ENCODE measurements around the gene NNMT. TPM values are rescaled to one million over a fixed set of nuclear protein-coding genes. Genes with fewer than 3 reads are reported as not detected.

The NNMT gene
- total and polyA plus RNA-seq, 4 donors, result 405 to 1,814 (median 730) TPM

DNA sequence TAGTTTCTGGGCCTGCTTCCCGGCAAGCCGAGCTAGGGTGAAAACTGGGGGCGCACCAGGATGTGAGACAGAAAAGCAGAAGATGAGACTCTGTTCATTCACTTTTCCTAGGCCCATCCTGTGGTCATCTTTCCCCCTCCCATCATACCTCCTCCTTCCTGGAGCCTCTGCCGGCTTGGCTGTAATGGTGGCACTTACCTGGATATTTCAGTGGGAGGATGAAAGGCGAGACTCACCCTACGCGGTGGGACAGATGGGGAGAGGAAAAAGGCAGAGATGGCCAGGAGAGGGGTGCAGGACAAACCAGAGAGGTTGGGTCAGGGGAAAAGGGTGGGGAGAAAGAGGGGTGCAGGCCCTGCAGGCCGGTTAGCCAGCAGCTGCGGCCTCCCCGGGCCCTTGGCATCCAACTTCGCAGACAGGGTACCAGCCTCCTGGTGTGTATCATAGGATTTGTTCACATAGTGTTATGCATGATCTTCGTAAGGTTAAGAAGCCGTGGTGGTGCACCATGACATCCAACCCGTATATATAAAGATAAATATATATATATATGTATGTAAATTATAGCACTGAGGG lies 41.5 kb upstream of the NNMT start:
- no peak overlapping the region for H3K27ac ChIP-seq (ENCODE audit: low read depth in 1 of 2, low read length in 2 of 2)

DNA sequence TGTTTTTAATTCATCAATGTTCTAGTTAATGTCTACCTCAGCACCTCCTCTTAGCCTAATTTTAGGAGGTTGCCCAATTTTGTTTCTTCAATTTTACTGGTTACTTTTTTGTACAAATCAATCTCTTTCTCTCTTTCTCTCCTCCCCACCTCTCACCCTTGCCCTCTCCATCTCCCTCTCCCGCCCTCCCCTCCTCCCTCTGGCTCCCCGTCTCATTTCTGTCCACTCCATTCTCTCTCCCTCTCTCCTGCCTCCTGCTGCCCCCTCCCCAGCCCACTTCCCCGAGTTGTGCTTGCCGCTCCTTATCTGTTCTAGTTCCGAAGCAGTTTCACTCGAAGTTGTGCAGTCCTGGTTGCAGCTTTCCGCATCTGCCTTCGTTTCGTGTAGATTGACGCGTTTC lies 40.9 kb upstream of the NNMT start:
- 83 to 86% methylated on average over 11 of the region's 11 CpGs for whole genome bisulfite sequencing, 2 donors
- intact Hi-C loops (cut with DNase I), result loop anchor here (5.0 kb wide), 2 partner anchors 58 to 193 kb away; no protein-coding TSS in a partner anchor
- H3K27ac ChIP-seq (ENCODE audit: low read depth in 1 of 2, low read length in 2 of 2), result no peak overlapping the region
- H3K36me3 ChIP-seq (ENCODE audit: control insufficient read depth in 1 of 2, insufficient read depth in 2 of 2, low read length in 1 of 2), result peaks cover 0 to under 1% of the 10 kb centered on the region in 2 donors
- DNase-seq (no peak), ATAC-seq (ENCODE audit: low FRiP score) (no peak)
- H3K4me3 ChIP-seq (ENCODE audit: low read length in 2 of 2), result no peak overlapping the region
- H3K9me3 ChIP-seq (ENCODE audit: control insufficient read depth, low read length), result no peaks in the 10 kb centered on the region
- no peaks in the 10 kb centered on the region for H3K27me3 ChIP-seq (ENCODE audit: control insufficient read depth in 1 of 2, insufficient read depth in 2 of 2, low read length in 1 of 2)
- H3K4me1 ChIP-seq (ENCODE audit: control insufficient read depth in 1 of 2, insufficient read depth in 2 of 2, low read length in 2 of 2), result peaks cover 0 to 8% of the 10 kb centered on the region in 2 donors

More for the DNA sequence above, 41.5 kb upstream of the NNMT start:
- Histone ChIP-seq H3K36me3 (ENCODE audit: control insufficient read depth in 1 of 2, insufficient read depth in 2 of 2, low read length in 1 of 2) (peaks cover 0 to 3% of the 10 kb centered on the region in 2 donors), H3K4me1 (ENCODE audit: control insufficient read depth in 1 of 2, insufficient read depth in 2 of 2, low read length in 2 of 2) (peaks cover 0 to 8% of the 10 kb centered on the region in 2 donors), H3K27me3 (ENCODE audit: control insufficient read depth in 1 of 2, insufficient read depth in 2 of 2, low read length in 1 of 2) (no peaks in the 10 kb centered on the region), H3K9me3 (ENCODE audit: control insufficient read depth, low read length) (no peaks in the 10 kb centered on the region), H3K4me3 (ENCODE audit: low read length in 2 of 2) (no peak overlapping the region)
- intact Hi-C loops (cut with DNase I), result loop anchor here (5.0 kb wide), 2 partner anchors 57 to 192 kb away; no protein-coding TSS in a partner anchor
- DNase-seq (no peak), ATAC-seq (ENCODE audit: low FRiP score) (no peak)
- 89% methylated on average over 14 of the region's 14 CpGs for WGBS, 2 donors

DNA sequence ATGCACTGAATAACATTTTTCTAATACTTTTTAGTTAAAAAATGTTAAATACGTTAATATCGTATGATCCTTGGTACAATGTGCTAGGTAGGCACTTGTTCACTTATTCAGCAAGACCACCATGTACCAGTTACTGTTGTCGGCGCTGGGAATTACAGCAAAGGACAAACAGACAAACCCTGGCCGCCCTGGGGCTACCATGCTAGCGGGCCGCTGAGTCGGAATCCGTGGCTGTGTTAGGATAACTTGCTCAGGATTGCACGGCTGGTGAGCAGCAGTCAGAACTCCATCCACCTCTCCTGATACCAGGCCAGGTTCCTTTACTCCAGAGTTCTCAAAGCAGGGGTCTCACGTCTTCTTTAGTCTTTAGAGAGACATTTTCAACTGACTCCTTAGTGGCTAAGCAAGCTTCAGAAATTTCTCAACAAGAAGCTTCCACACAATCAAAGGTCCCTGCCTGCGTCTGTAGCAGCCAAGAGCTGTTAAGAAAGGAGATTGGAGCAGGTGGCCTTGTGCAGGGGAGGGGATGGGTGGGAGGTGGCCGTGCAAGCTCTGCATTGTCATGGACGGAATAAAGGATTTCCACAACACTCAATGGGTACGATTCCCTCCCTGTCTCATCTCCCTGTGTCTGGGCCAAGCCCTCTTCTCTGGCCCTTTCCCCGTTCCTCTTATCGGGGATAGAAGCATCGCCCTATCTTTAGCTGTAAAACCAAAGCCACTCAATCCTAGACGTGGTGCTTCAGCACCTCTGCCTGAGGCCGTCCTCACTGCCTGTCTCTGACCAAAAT lies 39.8 kb upstream of the NNMT start:
- no peak for ATAC-seq (ENCODE audit: low FRiP score)
- Histone ChIP-seq H3K4me1 (ENCODE audit: control insufficient read depth in 1 of 2, insufficient read depth in 2 of 2, low read length in 2 of 2) (peaks cover 0 to 8% of the 10 kb centered on the region in 2 donors), H3K36me3 (ENCODE audit: control insufficient read depth in 1 of 2, insufficient read depth in 2 of 2, low read length in 1 of 2) (no peaks in the 10 kb centered on the region), H3K9me3 (ENCODE audit: control insufficient read depth, low read length) (no peaks in the 10 kb centered on the region), H3K27ac (ENCODE audit: low read depth in 1 of 2, low read length in 2 of 2) (peak overlapping the region; percentile 1 to 19), H3K27me3 (ENCODE audit: control insufficient read depth in 1 of 2, insufficient read depth in 2 of 2, low read length in 1 of 2) (no peaks in the 10 kb centered on the region), H3K4me3 (ENCODE audit: low read length in 2 of 2) (no peak overlapping the region)
- 76 to 78% methylated on average over 20 of the region's 20 CpGs for WGBS, 2 donors
- DNase-seq, result no peak
- intact Hi-C loops (cut with DNase I), result loop anchor here (5.0 kb wide), 2 partner anchors 59 to 194 kb away; no protein-coding TSS in a partner anchor

DNA sequence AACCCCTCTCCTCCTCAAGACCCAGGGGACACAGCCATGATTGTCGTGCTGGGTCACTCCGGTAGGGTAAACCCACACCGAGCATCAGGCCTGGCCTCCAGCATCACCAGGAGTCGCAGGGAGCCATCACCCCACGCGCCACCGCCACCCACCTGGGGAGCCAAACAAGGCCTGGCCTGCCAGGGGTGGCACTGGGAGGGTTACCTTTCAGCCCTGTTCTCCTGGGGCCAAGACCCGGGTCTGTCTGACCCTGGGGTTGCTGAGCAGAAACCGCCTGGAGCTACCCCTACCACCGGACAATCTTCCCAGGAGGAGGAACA lies 39.3 kb upstream of the NNMT start:
- 61 to 63% methylated on average over 10 of the region's 10 CpGs for WGBS, 2 donors
- Histone ChIP-seq H3K27me3 (ENCODE audit: control insufficient read depth in 1 of 2, insufficient read depth in 2 of 2, low read length in 1 of 2) (no peaks in the 10 kb centered on the region), H3K27ac (ENCODE audit: low read depth in 1 of 2, low read length in 2 of 2) (peak overlapping the region; percentile 1 to 19), H3K4me1 (ENCODE audit: control insufficient read depth in 1 of 2, insufficient read depth in 2 of 2, low read length in 2 of 2) (peaks cover 0 to 8% of the 10 kb centered on the region in 2 donors), H3K9me3 (ENCODE audit: control insufficient read depth, low read length) (no peaks in the 10 kb centered on the region), H3K4me3 (ENCODE audit: low read length in 2 of 2) (no peak overlapping the region), H3K36me3 (ENCODE audit: control insufficient read depth in 1 of 2, insufficient read depth in 2 of 2, low read length in 1 of 2) (no peaks in the 10 kb centered on the region)
- intact Hi-C loops (cut with DNase I), result loop anchor here (5.0 kb wide), 2 partner anchors 60 to 195 kb away; no protein-coding TSS in a partner anchor
- DNase-seq (no peak), ATAC-seq (ENCODE audit: low FRiP score) (no peak)

DNA sequence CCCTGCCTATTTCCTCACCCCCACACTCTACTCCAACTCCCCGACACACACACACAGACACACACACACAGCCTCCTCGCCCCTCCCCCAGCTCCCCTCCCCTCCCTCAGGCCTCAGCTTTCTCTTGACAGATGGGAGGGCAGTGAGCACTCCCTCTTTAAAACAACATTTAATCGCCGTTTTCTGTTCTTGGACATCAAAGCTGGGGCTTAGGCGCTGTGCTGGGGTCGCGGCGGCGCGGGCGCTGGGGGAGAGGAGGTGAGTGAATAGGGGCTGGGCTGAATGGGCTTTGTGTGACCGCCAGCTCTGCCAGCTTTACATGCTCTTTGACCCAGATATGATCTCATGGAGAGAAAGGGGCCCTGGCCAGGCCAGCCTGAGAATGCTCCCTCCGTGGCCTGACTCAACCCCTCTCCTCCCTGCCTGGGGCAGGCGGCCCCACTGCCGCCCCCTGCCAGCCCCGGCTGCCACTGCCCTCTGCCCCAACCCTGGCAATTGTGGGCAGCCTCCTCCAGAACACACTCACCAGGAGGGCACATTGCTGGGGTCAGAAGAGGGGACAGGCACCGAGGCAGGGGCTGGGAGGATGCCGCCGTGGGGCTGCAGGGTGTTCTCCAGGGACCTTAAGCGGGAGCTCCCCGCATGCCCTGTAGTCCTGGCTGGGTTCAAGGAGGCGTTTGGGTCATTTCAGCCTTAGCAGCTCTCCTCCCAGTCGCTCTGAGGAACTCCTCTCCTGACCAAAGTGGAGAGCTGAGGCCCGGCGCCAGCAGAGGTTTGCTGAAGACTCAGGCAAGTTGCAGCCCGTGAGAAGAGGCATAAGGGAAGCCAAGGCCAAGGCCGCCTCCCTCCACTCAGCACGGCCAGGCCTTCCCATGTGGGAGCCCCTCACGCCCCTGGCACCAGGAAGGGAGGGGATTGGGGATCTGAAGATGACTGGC lies 38.3 kb upstream of the NNMT start:
- intact Hi-C loops (cut with DNase I), result loop anchor here (5.0 kb wide), 2 partner anchors 61 to 196 kb away; no protein-coding TSS in a partner anchor
- peak; percentile 66 to 87 for DNase-seq
- Histone ChIP-seq H3K36me3 (ENCODE audit: control insufficient read depth in 1 of 2, insufficient read depth in 2 of 2, low read length in 1 of 2) (no peaks in the 10 kb centered on the region), H3K27me3 (ENCODE audit: control insufficient read depth in 1 of 2, insufficient read depth in 2 of 2, low read length in 1 of 2) (no peaks in the 10 kb centered on the region), H3K4me3 (ENCODE audit: low read length in 2 of 2) (no peak overlapping the region), H3K27ac (ENCODE audit: low read depth in 1 of 2, low read length in 2 of 2) (peak overlapping the region; percentile 45 to 68), H3K9me3 (ENCODE audit: control insufficient read depth, low read length) (no peaks in the 10 kb centered on the region), H3K4me1 (ENCODE audit: control insufficient read depth in 1 of 2, insufficient read depth in 2 of 2, low read length in 2 of 2) (peaks cover 0 to 8% of the 10 kb centered on the region in 2 donors)
- 8 to 11% methylated on average over 27 to 29 of the region's 29 CpGs for WGBS, 2 donors
- ATAC-seq (ENCODE audit: low FRiP score), result peak; percentile 47

DNA sequence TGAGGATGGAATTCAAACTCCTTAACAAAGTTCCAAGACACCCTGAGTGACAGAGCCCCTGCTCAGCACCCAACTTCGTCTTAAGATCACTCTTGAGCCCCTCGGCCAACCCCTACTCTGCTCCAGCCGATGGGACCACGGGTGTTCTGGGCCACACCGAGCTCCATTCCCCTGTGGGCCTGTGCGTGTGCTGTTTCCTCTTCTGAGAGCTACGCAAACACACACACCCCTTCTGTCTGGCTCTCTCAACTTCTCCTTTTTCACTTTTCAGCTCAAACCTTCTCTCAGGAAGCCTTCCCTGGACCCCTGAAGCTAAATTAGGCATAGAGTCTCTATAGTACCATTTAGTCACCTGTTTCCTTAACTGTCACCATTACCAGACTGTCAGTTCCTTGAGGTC lies 37.5 kb upstream of the NNMT start:
- peaks cover 0 to 8% of the 10 kb centered on the region in 2 donors for H3K4me1 ChIP-seq (ENCODE audit: control insufficient read depth in 1 of 2, insufficient read depth in 2 of 2, low read length in 2 of 2)
- no peak overlapping the region for H3K4me3 ChIP-seq (ENCODE audit: low read length in 2 of 2)
- no peaks in the 10 kb centered on the region for H3K36me3 ChIP-seq (ENCODE audit: control insufficient read depth in 1 of 2, insufficient read depth in 2 of 2, low read length in 1 of 2)
- no peaks in the 10 kb centered on the region for H3K27me3 ChIP-seq (ENCODE audit: control insufficient read depth in 1 of 2, insufficient read depth in 2 of 2, low read length in 1 of 2)
- ATAC-seq (ENCODE audit: low FRiP score) (no peak), DNase-seq (no peak)
- no peak overlapping the region for H3K27ac ChIP-seq (ENCODE audit: low read depth in 1 of 2, low read length in 2 of 2)
- no peaks in the 10 kb centered on the region for H3K9me3 ChIP-seq (ENCODE audit: control insufficient read depth, low read length)
- whole genome bisulfite sequencing, 2 donors, result 60 to 62% methylated on average over 7 of the region's 7 CpGs
- intact Hi-C loops (cut with DNase I), result loop anchor here (5.0 kb wide), 2 partner anchors 61 to 196 kb away; no protein-coding TSS in a partner anchor

DNA sequence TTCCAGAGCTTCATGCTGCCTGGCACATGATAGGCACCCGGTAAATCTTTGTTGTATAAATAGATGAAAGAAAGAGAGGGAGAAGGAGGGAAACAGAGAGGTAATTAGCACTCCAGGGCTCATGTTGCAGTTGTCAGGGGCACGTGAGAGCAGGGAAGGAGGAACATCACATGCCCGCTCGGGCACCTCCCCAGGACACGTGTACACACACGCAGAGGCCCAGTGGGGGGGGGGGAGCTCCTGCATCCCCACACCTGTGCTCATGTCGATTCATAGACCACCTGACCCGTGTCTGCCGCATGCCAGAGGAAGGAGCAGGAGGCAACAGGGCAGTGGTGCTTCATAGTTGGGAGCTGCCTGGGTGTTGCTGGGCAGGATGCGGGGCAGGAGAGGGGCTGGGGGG lies 37.1 kb upstream of the NNMT start:
- peak in 1 of 2 donors; percentile 53 for DNase-seq
- Histone ChIP-seq H3K4me3 (ENCODE audit: low read length in 2 of 2) (no peak overlapping the region), H3K27me3 (ENCODE audit: control insufficient read depth in 1 of 2, insufficient read depth in 2 of 2, low read length in 1 of 2) (no peaks in the 10 kb centered on the region), H3K4me1 (ENCODE audit: control insufficient read depth in 1 of 2, insufficient read depth in 2 of 2, low read length in 2 of 2) (peaks cover 0 to 8% of the 10 kb centered on the region in 2 donors), H3K27ac (ENCODE audit: low read depth in 1 of 2, low read length in 2 of 2) (no peak overlapping the region), H3K9me3 (ENCODE audit: control insufficient read depth, low read length) (no peaks in the 10 kb centered on the region), H3K36me3 (ENCODE audit: control insufficient read depth in 1 of 2, insufficient read depth in 2 of 2, low read length in 1 of 2) (no peaks in the 10 kb centered on the region)
- intact Hi-C loops (cut with DNase I), result loop anchor here (5.0 kb wide), 2 partner anchors 62 to 197 kb away; no protein-coding TSS in a partner anchor
- ATAC-seq (ENCODE audit: low FRiP score), result peak; percentile 0
- WGBS, 2 donors, result 42 to 54% methylated on average over 9 to 10 of the region's 10 CpGs

DNA sequence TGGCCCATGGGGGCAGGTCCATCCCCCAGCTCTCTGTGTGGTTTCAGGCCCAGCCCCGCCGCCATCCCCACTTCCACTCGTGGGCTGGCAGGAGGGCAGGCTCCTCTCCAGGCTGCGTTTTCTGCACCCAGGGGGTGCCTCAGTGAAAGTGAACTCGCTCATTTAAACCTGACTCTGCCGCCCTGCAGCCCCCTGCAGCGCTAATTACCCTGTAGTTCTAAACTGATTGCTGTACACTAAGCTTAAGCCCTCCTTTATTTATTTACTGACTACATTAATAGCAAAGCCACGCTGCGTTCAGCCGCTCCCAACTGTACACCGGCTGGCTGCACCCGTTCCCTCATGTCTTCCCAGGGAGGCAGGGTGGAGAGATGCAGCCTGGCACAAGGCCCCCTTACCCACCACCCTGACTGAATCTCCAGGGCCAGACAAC lies 36.6 kb upstream of the NNMT start:
- intact Hi-C loops (cut with DNase I), result loop anchor here (5.0 kb wide), 2 partner anchors 62 to 197 kb away; no protein-coding TSS in a partner anchor
- Histone ChIP-seq H3K36me3 (ENCODE audit: control insufficient read depth in 1 of 2, insufficient read depth in 2 of 2, low read length in 1 of 2) (no peaks in the 10 kb centered on the region), H3K4me3 (ENCODE audit: low read length in 2 of 2) (no peak overlapping the region), H3K27me3 (ENCODE audit: control insufficient read depth in 1 of 2, insufficient read depth in 2 of 2, low read length in 1 of 2) (no peaks in the 10 kb centered on the region), H3K27ac (ENCODE audit: low read depth in 1 of 2, low read length in 2 of 2) (peak overlapping the region in 1 of 2 donors; percentile 3), H3K9me3 (ENCODE audit: control insufficient read depth, low read length) (no peaks in the 10 kb centered on the region), H3K4me1 (ENCODE audit: control insufficient read depth in 1 of 2, insufficient read depth in 2 of 2, low read length in 2 of 2) (peaks cover 0 to 8% of the 10 kb centered on the region in 2 donors)
- DNase-seq, result no peak
- 66 to 75% methylated on average over 12 of the region's 12 CpGs for WGBS, 2 donors
- peak; percentile 0 for ATAC-seq (ENCODE audit: low FRiP score)
